ENCODE results near the gene PRKAR2B. TPM values are rescaled to one million over a fixed set of nuclear protein-coding genes. Genes with fewer than 3 reads are reported as not detected.
"Not testable (repeated sequence)": the region's sequence is repeated elsewhere in the genome, so short reads cannot be mapped to it uniquely, and the experiment has no call there.

PRKAR2B gene
- total RNA-seq, 2 experiments from 2014 or later: 0.93 to 1.4 TPM

- no peak for DNase-seq
Observed at GRCh38 chr7:107154826-107155225, 110.3 kb downstream of the PRKAR2B start.

GRCh38 chr7:107155726-107156125 lies 111.2 kb downstream of the PRKAR2B start:
- H3K4me1 Mint-ChIP-seq; POLR2A ChIA-PET; H3K9me3 Mint-ChIP-seq (ENCODE audit: low read depth); H3K4me3 Mint-ChIP-seq; ATAC-seq; DNase-seq; H3K27ac Mint-ChIP-seq; H3K27me3 Mint-ChIP-seq; H3K36me3 Mint-ChIP-seq (ENCODE audit: low read depth): not testable (repeated sequence)
- CTCF ChIA-PET: interaction anchor here (2.3 kb wide), 1 partner anchor 8 kb away, joined by 10 read pairs; no protein-coding TSS in a partner anchor
- intact Hi-C loops (cut with DNase I, micrococcal nuclease): loop anchor here in 1 of 2 experiments (10.0 kb wide), 1 partner anchor 981 kb away; no protein-coding TSS in a partner anchor

More at GRCh38 chr7:107154826-107155225, 110.3 kb downstream of the PRKAR2B start:
- Mint-ChIP-seq H3K36me3 (ENCODE audit: low read depth) (no peaks in the 10 kb centered on the region), H3K9me3 (ENCODE audit: low read depth) (no peaks in the 10 kb centered on the region), H3K27me3 (no peaks in the 10 kb centered on the region), H3K4me1 (no peaks in the 10 kb centered on the region), H3K27ac (no peak overlapping the region), H3K4me3 (no peak overlapping the region)
- no peak for ATAC-seq
- POLR2A ChIA-PET: no interaction called here
- intact Hi-C loops (cut with DNase I, micrococcal nuclease): loop anchor here (5.0 to 10.0 kb wide), 2 partner anchors 493 to 980 kb away; partner anchors contain the start of gene CCDC71L (in 2 of the 2)
- CTCF ChIA-PET: no interaction called here

- intact Hi-C loops (cut with DNase I, micrococcal nuclease): loop anchor here in 1 of 2 experiments (10.0 kb wide), 1 partner anchor 982 kb away; no protein-coding TSS in a partner anchor
- no peak overlapping the region for H3K4me3 Mint-ChIP-seq
- CTCF ChIA-PET: interaction anchor here (0.8 to 2.3 kb wide), 2 partner anchors 9 to 246 kb away, joined by 4 to 10 read pairs; no protein-coding TSS in a partner anchor
Observed at GRCh38 chr7:107157091-107157490, 112.6 kb downstream of the PRKAR2B start.

GRCh38 chr7:107158028-107158427 lies 113.5 kb downstream of the PRKAR2B start:
- Mint-ChIP-seq H3K4me1 (no peaks in the 10 kb centered on the region), H3K9me3 (ENCODE audit: low read depth) (no peaks in the 10 kb centered on the region), H3K4me3 (no peak overlapping the region), H3K27ac (no peak overlapping the region), H3K27me3 (no peaks in the 10 kb centered on the region), H3K36me3 (ENCODE audit: low read depth) (no peaks in the 10 kb centered on the region)
- POLR2A ChIA-PET: no interaction called here
- no peak for ATAC-seq
- no peak for DNase-seq
- intact Hi-C loops (cut with DNase I, micrococcal nuclease): loop anchor here in 1 of 2 experiments (10.0 kb wide), 1 partner anchor 983 kb away; no protein-coding TSS in a partner anchor
- CTCF ChIA-PET: interaction anchor here (0.8 kb wide), 1 partner anchor 247 kb away, joined by 4 read pairs; no protein-coding TSS in a partner anchor

More at GRCh38 chr7:107157091-107157490, 112.6 kb downstream of the PRKAR2B start:
- H3K9me3 Mint-ChIP-seq (ENCODE audit: low read depth): no peaks in the 10 kb centered on the region
- POLR2A ChIA-PET: no interaction called here
- DNase-seq (no peak), ATAC-seq (no peak)
- H3K4me1 Mint-ChIP-seq: no peaks in the 10 kb centered on the region
- no peaks in the 10 kb centered on the region for H3K36me3 Mint-ChIP-seq (ENCODE audit: low read depth)
- H3K27ac Mint-ChIP-seq: no peak overlapping the region
- H3K27me3 Mint-ChIP-seq: no peaks in the 10 kb centered on the region

GRCh38 chr7:107160389-107160788 lies 115.9 kb downstream of the PRKAR2B start:
- no peaks in the 10 kb centered on the region for H3K27me3 Mint-ChIP-seq
- ChIA-PET CTCF (no interaction called here), POLR2A (no interaction called here)
- no peaks in the 10 kb centered on the region for H3K9me3 Mint-ChIP-seq (ENCODE audit: low read depth)
- H3K36me3 Mint-ChIP-seq (ENCODE audit: low read depth): no peaks in the 10 kb centered on the region
- H3K4me1 Mint-ChIP-seq: no peaks in the 10 kb centered on the region
- H3K27ac Mint-ChIP-seq: no peak overlapping the region
- intact Hi-C loops (cut with DNase I, micrococcal nuclease): no loop called here
- ATAC-seq (no peak), DNase-seq (no peak)
- no peak overlapping the region for H3K4me3 Mint-ChIP-seq

GRCh38 chr7:107161415-107161814 lies 116.9 kb downstream of the PRKAR2B start:
- H3K4me3 Mint-ChIP-seq: no peak overlapping the region
- ChIA-PET CTCF (no interaction called here), POLR2A (no interaction called here)
- no peak for DNase-seq
- H3K36me3 Mint-ChIP-seq (ENCODE audit: low read depth): no peaks in the 10 kb centered on the region
- no peak overlapping the region for H3K27ac Mint-ChIP-seq
- peaks cover 4% of the 10 kb centered on the region for H3K4me1 Mint-ChIP-seq
- no peaks in the 10 kb centered on the region for H3K27me3 Mint-ChIP-seq
- intact Hi-C loops (cut with DNase I, micrococcal nuclease): no loop called here
- ATAC-seq: no peak
- no peaks in the 10 kb centered on the region for H3K9me3 Mint-ChIP-seq (ENCODE audit: low read depth)

- Mint-ChIP-seq H3K4me3 (no peak overlapping the region), H3K36me3 (ENCODE audit: low read depth) (no peaks in the 10 kb centered on the region), H3K27me3 (no peaks in the 10 kb centered on the region), H3K27ac (no peak overlapping the region), H3K4me1 (peaks cover 8% of the 10 kb centered on the region), H3K9me3 (ENCODE audit: low read depth) (no peaks in the 10 kb centered on the region)
- DNase-seq (no peak), ATAC-seq (no peak)
- ChIA-PET POLR2A (no interaction called here), CTCF (no interaction called here)
- intact Hi-C loops (cut with DNase I, micrococcal nuclease): no loop called here
Observed at GRCh38 chr7:107162475-107162874, 118.0 kb downstream of the PRKAR2B start.

GRCh38 chr7:107164092-107164491 lies 119.6 kb downstream of the PRKAR2B start:
- intact Hi-C loops (cut with DNase I, micrococcal nuclease): no loop called here
- ChIA-PET CTCF (interaction anchor here (0.6 to 6.0 kb wide), 3 partner anchors 12 to 789 kb away, joined by 3 to 41 read pairs (median 3); no protein-coding TSS in a partner anchor), POLR2A (no interaction called here)
- no peak for ATAC-seq
- DNase-seq: no peak
- H3K9me3 Mint-ChIP-seq (ENCODE audit: low read depth): no peaks in the 10 kb centered on the region
- H3K4me1 Mint-ChIP-seq: peaks cover 10% of the 10 kb centered on the region
- H3K4me3 Mint-ChIP-seq: no peak overlapping the region
- H3K27me3 Mint-ChIP-seq: no peaks in the 10 kb centered on the region
- H3K27ac Mint-ChIP-seq: no peak overlapping the region
- H3K36me3 Mint-ChIP-seq (ENCODE audit: low read depth): no peaks in the 10 kb centered on the region

- Mint-ChIP-seq H3K36me3 (ENCODE audit: low read depth) (no peaks in the 10 kb centered on the region), H3K4me1 (peaks cover 10% of the 10 kb centered on the region), H3K9me3 (ENCODE audit: low read depth) (no peaks in the 10 kb centered on the region), H3K27ac (no peak overlapping the region), H3K27me3 (no peaks in the 10 kb centered on the region), H3K4me3 (no peak overlapping the region)
- intact Hi-C loops (cut with DNase I, micrococcal nuclease): loop anchor here (5.0 kb wide), 5 partner anchors 298 to 1402 kb away; partner anchors contain the start of genes CCDC71L (in 1 of the 2), DNAJB9 (in 1 of the 2), PIK3CG (in 1 of the 2) and SLC26A4 (in 1 of the 2)
- ATAC-seq: no peak
- POLR2A ChIA-PET: no interaction called here
- CTCF ChIA-PET: interaction anchor here (0.7 to 6.0 kb wide), 3 partner anchors 13 to 42 kb away, joined by 3 to 41 read pairs (median 3); no protein-coding TSS in a partner anchor
- no peak for DNase-seq
Observed at GRCh38 chr7:107165341-107165740, 120.8 kb downstream of the PRKAR2B start.

- Mint-ChIP-seq H3K36me3 (ENCODE audit: low read depth) (peaks cover 7% of the 10 kb centered on the region), H3K27ac (peak overlapping the region; percentile 100), H3K9me3 (ENCODE audit: low read depth) (no peaks in the 10 kb centered on the region), H3K4me3 (peak overlapping the region; percentile 91), H3K4me1 (peaks cover 20% of the 10 kb centered on the region), H3K27me3 (no peaks in the 10 kb centered on the region)
- ChIA-PET POLR2A (no interaction called here), CTCF (interaction anchor here (0.7 to 6.0 kb wide), 5 partner anchors 15 to 724 kb away, joined by 3 to 41 read pairs (median 4); partner anchors contain the start of gene DLD)
- ATAC-seq (no peak), DNase-seq (no peak)
- intact Hi-C loops (cut with DNase I, micrococcal nuclease): loop anchor here (2.0 to 5.0 kb wide), 6 partner anchors 14 to 1400 kb away; partner anchors contain the start of genes CCDC71L (in 1 of the 2), DNAJB9 (in 1 of the 2), PIK3CG (in 1 of the 2) and SLC26A4 (in 1 of the 2)
Observed at GRCh38 chr7:107166736-107167426, 122.4 kb downstream of the PRKAR2B start.

GRCh38 chr7:107167483-107168232 lies 123.2 kb downstream of the PRKAR2B start:
- Mint-ChIP-seq H3K4me3 (peak overlapping the region; percentile 91), H3K9me3 (ENCODE audit: low read depth) (no peaks in the 10 kb centered on the region), H3K27ac (peak overlapping the region; percentile 100), H3K36me3 (ENCODE audit: low read depth) (peaks cover 7% of the 10 kb centered on the region), H3K4me1 (peaks cover 23% of the 10 kb centered on the region), H3K27me3 (no peaks in the 10 kb centered on the region)
- CTCF ChIA-PET: interaction anchor here (0.6 to 6.0 kb wide), 7 partner anchors 12 to 712 kb away, joined by 3 to 41 read pairs (median 4); no protein-coding TSS in a partner anchor
- intact Hi-C loops (cut with DNase I, micrococcal nuclease): loop anchor here (1.0 to 5.0 kb wide), 18 partner anchors 13 to 1400 kb away; partner anchors contain the start of genes CCDC71L (in 2 of the 2), PIK3CG (in 2 of the 2), SLC26A4 (in 2 of the 2) and SYPL1 (in 2 of the 2)
- ATAC-seq: peak; percentile 7
- peak; percentile 85 for DNase-seq
- POLR2A ChIA-PET: interaction anchor here (0.6 to 2.5 kb wide), 7 partner anchors 13 to 883 kb away, joined by 3 to 23 read pairs (median 8); partner anchors contain the start of genes CBLL1 and NAMPT
